Measurements from ENCODE around the gene PHACTR3. TPM values are rescaled to one million over a fixed set of nuclear protein-coding genes. Genes with fewer than 3 reads are reported as not detected.

The PHACTR3 gene
- 0.06 TPM in 1 of 2 replicates, not detected in the other for total RNA-seq (2014; rRNA removed; shearing (Covaris generic))

- DNase-seq (ENCODE audit: low read depth) = peak; percentile 10
Measured at GRCh38 chr20:59603781-59604541, at the start of gene PHACTR3. Gene PHACTR3 (plus strand): TSS chr20:59604540. CDS start chr20:59605015, 475 bp downstream.

- DNase-seq (ENCODE audit: low read depth) = peak; percentile 36
Measured at GRCh38 chr20:59557733-59558529, 46.4 kb upstream of the PHACTR3 start.

- DNase-seq (ENCODE audit: low read depth) = no peak
Measured at GRCh38 chr20:59559024-59559817, 45.1 kb upstream of the PHACTR3 start.

GRCh38 chr20:59559863-59560262 lies 44.5 kb upstream of the PHACTR3 start:
- DNase-seq (ENCODE audit: low read depth) = no peak

GRCh38 chr20:59560588-59561227 lies 43.6 kb upstream of the PHACTR3 start:
- DNase-seq (ENCODE audit: low read depth) = no peak

GRCh38 chr20:59561228-59561605 lies 43.1 kb upstream of the PHACTR3 start:
- no peak for DNase-seq (ENCODE audit: low read depth)

- no peak for DNase-seq (ENCODE audit: low read depth)
Measured at GRCh38 chr20:59561614-59562277, 42.6 kb upstream of the PHACTR3 start.

- no peak for DNase-seq (ENCODE audit: low read depth)
Measured at GRCh38 chr20:59564171-59564570, 40.2 kb upstream of the PHACTR3 start.

- no peak for DNase-seq (ENCODE audit: low read depth)
Measured at GRCh38 chr20:59564943-59565342, 39.4 kb upstream of the PHACTR3 start.

GRCh38 chr20:59565768-59566461 lies 38.4 kb upstream of the PHACTR3 start:
- DNase-seq (ENCODE audit: low read depth) = no peak

- no peak for DNase-seq (ENCODE audit: low read depth)
Measured at GRCh38 chr20:59566631-59567524, 37.5 kb upstream of the PHACTR3 start.

GRCh38 chr20:59567585-59568508 lies 36.5 kb upstream of the PHACTR3 start:
- no peak for DNase-seq (ENCODE audit: low read depth)

- no peak for DNase-seq (ENCODE audit: low read depth)
Measured at GRCh38 chr20:59568509-59569024, 35.8 kb upstream of the PHACTR3 start.

GRCh38 chr20:59569305-59569704 lies 35.0 kb upstream of the PHACTR3 start:
- DNase-seq (ENCODE audit: low read depth) = no peak

GRCh38 chr20:59571151-59571550 lies 33.2 kb upstream of the PHACTR3 start:
- no peak for DNase-seq (ENCODE audit: low read depth)

- peak; percentile 52 for DNase-seq (ENCODE audit: low read depth)
Measured at GRCh38 chr20:59571551-59572314, 32.6 kb upstream of the PHACTR3 start.

- DNase-seq (ENCODE audit: low read depth) = no peak
Measured at GRCh38 chr20:59572515-59572914, 31.8 kb upstream of the PHACTR3 start.

All from Daoy (cell line).